Right lobe of liver (tissue), 6 donors: ENCODE results near the gene AQP1. TPM values are rescaled to one million over a fixed set of nuclear protein-coding genes. Genes with fewer than 3 reads are reported as not detected.

Experiments
- ATAC-seq, 4 donors: fragments of 200-7000 bp; cut with Tn5 transposase; one replicate each; pipeline ENCODE4 v1.9.1; 2020; ENCODE audit warnings: mild to moderate bottlenecking in 4 of 4, moderate library complexity in 4 of 4
- DNase-seq, 3 donors: peaks; one replicate each; pipeline ENCODE4 v3.0.0-alpha.2; 2020
- H3K27ac ChIP-seq, 3 donors: fragments of 200-600 bp; one replicate each; pipeline ENCODE4 v1.8.0; 2022
- H3K27me3 ChIP-seq, 2 donors: fragments of 200-600 bp; one replicate each; pipeline ENCODE4 v1.8.0; 2022
- H3K36me3 ChIP-seq, 4 donors: fragments of 200-600 bp; sonication (generic) in 1 of 4; one replicate each; pipeline versions ENCODE4 v1.5.1 to v1.8.0; 2017 to 2022; ENCODE audit warnings: control low read depth in 1 of 4
- H3K4me1 ChIP-seq, 4 donors: fragments of 200-600 bp; sonication (generic) in 1 of 4; one replicate each; pipeline versions ENCODE4 v1.5.1 to v1.8.0; 2017 to 2022; ENCODE audit warnings: control low read depth in 1 of 4
- H3K4me3 ChIP-seq, 3 donors: fragments of 200-600 bp; one replicate each; pipeline ENCODE4 v1.8.0; 2022
- H3K9me3 ChIP-seq, 4 donors: fragments of 200-600 bp; sonication (generic) in 1 of 4; one replicate each; pipeline versions ENCODE4 v1.5.1 to v1.8.0; 2017 to 2022; ENCODE audit warnings: control low read depth in 1 of 4
- CTCF ChIP-seq, 4 donors: fragments of 200-600 bp in 3 of 4; fragments of 450-650 bp in 1 of 4; IDR thresholded peaks; one replicate each; pipeline versions ENCODE4 v1.5.1 to v1.8.0; 2016 to 2022; ENCODE audit warnings: antibody characterized with exemption in 4 of 4, mild to moderate bottlenecking in 2 of 4
- POLR2A ChIP-seq: fragments of 450-650 bp; IDR thresholded peaks from one replicate; pipeline ENCODE4 v1.6.1; 2017; ENCODE audit warnings: antibody characterized with exemption, mild to moderate bottlenecking
- WGBS: methylation state at CpG from one replicate; pipeline ENCODE4 v1.1.6; 2018; ENCODE audit warnings: low coverage, low lambda C conversion rate; ENCODE audit not compliant: insufficient coverage; ENCODE audit errors: missing lambda C conversion rate; 5-methylcytosine and 5-hydroxymethylcytosine counted together
- intact Hi-C, 2 donors: fragments of 100-400 bp; cut with DNase I; formaldehyde crosslinking; loops; one replicate each; pipeline versions ENCODE4 v1.11.2 to v1.14.1; 2022
- total RNA-seq, 6 experiments: library from RNA; depleted of rRNA in 2 of 6; stranded (reverse); fragments of >200 nt in 2 of 6; fragmentation: NEBNext Ultra II Directional in 3 of 6; extraction: Animal tissue kit (Norgen Biotek cat#: 25700) in 3 of 6; gene quantifications; one replicate each; pipeline versions ENCODE4 v1.1.0 to v1.2.4, GENCODE V29; 2016 to 2023
- donor health status: DM: no; HTN: yes; CAD: no.
- donor health status: DM: no; HTN: no; CAD: no.
- donor health status: DM: no; HTN: no; CAD: no.
- donor health status: DM: no; HTN: yes; CAD: no.
- donor health status: DM: no; HTN: yes; CAD: no.

AQP1 gene
- total RNA-seq, 6 experiments from 2014 or later, result 11.3 to 20.8 (median 14.8) TPM

GRCh38 chr7:30905078-30906012, 6.3 kb upstream of the AQP1 start:
- no peak for TF ChIP-seq CTCF (IDR thresholded peaks at IDR 0.05)
- TF ChIP-seq POLR2A, result no peak
- no peaks in the 10 kb centered on the region for H3K36me3 ChIP-seq
- WGBS, result 66% methylated on average over 5 of the region's 15 CpGs
- H3K9me3 ChIP-seq, result no peaks in the 10 kb centered on the region
- no peak for ATAC-seq
- intact Hi-C loops, result no loop called here
- no peak for DNase-seq
- H3K4me1 ChIP-seq, result no peaks in the 10 kb centered on the region
- H3K27me3 ChIP-seq, result no peaks in the 10 kb centered on the region
- H3K27ac ChIP-seq, result no peak overlapping the region
- no peak overlapping the region for H3K4me3 ChIP-seq

GRCh38 chr7:30906014-30906413, 5.6 kb upstream of the AQP1 start:
- WGBS, result 63% methylated on average over 2 of the region's 7 CpGs
- no peak overlapping the region for H3K27ac ChIP-seq
- H3K4me1 ChIP-seq, result no peaks in the 10 kb centered on the region
- no peak for DNase-seq
- no peaks in the 10 kb centered on the region for H3K27me3 ChIP-seq
- TF ChIP-seq CTCF (IDR thresholded peaks at IDR 0.05) (no peak), POLR2A (no peak)
- no peak overlapping the region for H3K4me3 ChIP-seq
- H3K36me3 ChIP-seq, result no peaks in the 10 kb centered on the region
- ATAC-seq, result no peak
- no peaks in the 10 kb centered on the region for H3K9me3 ChIP-seq
- intact Hi-C loops, result no loop called here

- whole genome bisulfite sequencing, result 75% methylated on average over 5 of the region's 11 CpGs
These were observed 5.0 kb upstream of the AQP1 start for GRCh38 chr7:30906515-30907240.

More at GRCh38 chr7:30906515-30907240, 5.0 kb upstream of the AQP1 start:
- Histone ChIP-seq H3K9me3 (no peaks in the 10 kb centered on the region), H3K36me3 (no peaks in the 10 kb centered on the region), H3K4me1 (no peaks in the 10 kb centered on the region), H3K27me3 (no peaks in the 10 kb centered on the region), H3K4me3 (no peak overlapping the region), H3K27ac (no peak overlapping the region)
- DNase-seq (no peak), ATAC-seq (no peak)
- intact Hi-C loops, result no loop called here
- TF ChIP-seq POLR2A (no peak), CTCF (IDR thresholded peaks at IDR 0.05) (no peak)
